IPS DF 4.7 (cell line): Measurements from ENCODE around the gene PELI1.
"Not testable (repeated sequence)": the region's sequence is repeated elsewhere in the genome, so short reads cannot be mapped to it uniquely, and the experiment has no call there.

Experiments
- DNase-seq: peaks from one replicate; pipeline ENCODE4 v3.0.0-alpha.2; 2013; ENCODE audit warnings: low spot score; ENCODE audit errors: extremely low read depth

Gene PELI1

DNA sequence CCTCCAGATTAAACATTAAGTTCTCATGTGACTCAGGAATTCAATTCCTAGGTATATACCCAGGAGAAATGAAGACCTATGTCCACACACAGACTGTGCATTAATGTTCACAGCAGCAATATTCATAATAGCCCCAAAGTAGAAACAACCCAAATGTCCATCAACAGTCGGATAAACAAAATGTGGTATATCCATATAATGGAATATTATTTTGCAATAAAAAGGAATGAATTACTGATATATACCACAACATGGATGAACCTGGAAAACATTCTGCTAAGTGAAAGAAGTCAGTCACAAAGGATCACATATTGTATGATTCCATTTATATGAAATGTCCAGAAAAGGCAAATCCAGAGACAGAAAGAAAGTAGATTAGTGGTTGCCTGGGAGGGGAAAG lies 20.5 kb downstream of the PELI1 start:
- DNase-seq = no peak

DNA sequence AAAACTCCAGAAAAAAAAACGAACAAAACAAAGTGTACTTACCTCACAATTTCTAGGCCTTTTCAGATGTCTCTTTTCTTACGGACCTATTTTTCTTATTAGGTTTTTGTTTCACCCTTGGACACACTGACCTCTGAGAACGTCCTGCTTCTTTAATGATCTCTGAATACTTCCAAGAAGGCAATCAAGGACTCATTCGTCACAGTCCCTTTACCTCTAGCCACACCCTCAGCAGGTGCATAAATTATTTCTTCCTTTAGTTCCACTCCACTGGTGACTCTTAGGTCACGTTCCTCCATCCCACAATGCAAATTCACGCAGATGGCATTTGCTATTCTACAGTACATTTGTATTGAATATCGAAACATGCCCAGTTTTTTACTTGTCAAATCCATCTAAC lies 21.9 kb downstream of the PELI1 start:
- no peak for DNase-seq

DNA sequence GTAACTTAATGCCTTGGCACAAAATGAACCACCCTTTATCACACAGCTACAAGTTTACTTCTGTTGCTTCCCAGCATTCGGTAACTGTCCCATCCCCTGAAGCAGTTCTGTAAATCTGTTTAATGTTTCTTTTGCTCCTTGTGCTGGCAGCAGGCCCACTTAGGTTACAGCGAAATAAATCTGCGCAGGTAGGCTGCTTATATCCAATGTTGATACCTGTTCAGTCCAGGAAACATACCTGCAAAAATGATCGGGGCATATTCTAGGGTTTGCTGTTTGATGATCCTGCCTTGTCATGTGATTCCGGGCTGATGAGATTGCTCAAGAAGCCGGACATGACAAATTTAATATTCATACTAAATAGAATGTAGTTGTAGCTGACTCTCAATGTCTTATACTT lies 23.3 kb downstream of the PELI1 start:
- DNase-seq = no peak

DNA sequence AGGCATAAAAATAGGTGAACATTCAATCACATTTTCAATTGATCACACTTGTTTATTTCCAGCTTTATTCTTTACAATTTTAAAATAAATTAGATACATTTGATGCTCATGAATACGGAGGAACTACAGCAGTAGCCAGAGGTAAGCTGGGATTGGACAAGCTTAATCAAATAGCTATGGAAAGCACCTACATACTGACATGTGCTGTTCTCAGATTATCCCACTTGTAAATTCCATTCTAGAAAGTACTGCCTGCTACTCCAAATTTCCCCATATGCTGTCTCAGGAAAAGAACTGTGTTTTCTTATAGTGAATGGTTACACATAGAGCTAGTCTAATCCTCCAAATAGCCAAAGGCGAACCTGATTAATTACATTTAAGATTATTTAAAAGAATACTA lies 24.2 kb downstream of the PELI1 start:
- DNase-seq = no peak

DNA sequence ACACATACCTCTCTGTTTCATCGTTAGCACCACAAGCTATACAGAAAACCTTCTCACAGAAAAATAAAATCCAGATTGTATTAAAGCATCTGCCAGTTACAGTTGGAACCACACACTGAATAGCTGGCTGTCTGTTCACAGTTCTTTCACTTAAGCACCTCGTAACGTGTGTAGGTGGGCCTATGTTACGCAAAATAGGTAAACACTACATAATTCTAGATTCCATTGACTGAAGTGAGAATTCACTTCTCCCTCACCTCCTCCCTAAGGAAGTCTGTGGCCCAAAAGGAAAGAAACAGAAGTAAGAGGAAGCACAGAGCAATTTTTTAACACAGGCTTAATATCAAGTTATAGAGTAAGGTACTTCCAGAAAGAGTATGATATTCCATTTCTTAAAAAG lies 24.9 kb downstream of the PELI1 start:
- no peak for DNase-seq

DNA sequence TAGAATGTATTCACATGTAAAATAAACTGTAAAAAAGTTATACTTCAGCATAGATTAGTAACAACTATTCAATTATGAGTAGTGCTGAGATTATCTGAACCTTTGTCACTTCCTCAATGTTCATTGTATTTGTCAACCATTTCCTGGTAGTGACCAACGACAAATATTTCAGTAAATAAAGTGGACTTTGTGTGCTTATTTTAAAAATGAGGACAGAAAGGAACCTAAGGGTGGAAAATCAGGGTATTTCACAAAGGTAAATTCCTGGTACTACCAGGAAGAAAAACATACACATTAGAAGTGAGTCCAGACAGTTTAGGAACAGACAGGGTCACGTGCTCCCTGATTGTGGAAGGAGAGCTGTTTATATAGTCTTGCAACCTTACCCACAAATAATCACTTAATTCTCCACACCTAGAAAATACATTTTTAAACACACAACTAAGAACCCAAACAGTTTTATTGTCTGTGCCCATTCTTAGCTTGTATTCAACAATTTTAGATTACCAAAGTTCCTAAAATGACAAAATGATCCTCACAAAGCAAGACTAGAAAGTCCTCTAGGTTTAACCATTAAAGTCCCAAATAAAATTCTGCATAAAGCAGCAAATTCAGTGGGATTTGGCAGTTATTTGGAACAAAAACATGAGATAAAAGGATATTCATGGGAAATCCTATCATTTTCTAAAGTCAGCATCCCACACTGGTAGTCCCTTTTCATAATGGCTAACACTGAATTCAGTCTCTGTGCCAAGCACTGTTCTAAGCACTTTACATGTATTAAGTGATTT lies 28.2 kb downstream of the PELI1 start:
- DNase-seq = no peak

DNA sequence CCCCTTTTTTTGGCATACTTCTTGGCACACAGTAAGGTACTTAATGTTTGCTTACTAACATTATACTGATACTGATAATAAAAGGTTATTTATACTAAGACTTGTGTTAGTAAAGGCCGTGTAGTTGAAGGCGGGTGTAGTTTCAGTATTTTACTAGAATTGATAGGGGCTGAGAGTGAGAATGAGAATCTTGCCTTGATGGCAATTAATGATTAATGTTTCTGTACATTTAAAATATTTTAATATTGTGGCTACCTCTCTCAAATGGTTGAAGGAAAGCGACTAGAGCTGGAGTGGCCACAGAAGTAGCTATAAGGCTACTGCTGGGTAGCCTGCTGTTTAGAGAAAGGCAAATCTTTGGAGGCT lies 29.3 kb downstream of the PELI1 start:
- no peak for DNase-seq

DNA sequence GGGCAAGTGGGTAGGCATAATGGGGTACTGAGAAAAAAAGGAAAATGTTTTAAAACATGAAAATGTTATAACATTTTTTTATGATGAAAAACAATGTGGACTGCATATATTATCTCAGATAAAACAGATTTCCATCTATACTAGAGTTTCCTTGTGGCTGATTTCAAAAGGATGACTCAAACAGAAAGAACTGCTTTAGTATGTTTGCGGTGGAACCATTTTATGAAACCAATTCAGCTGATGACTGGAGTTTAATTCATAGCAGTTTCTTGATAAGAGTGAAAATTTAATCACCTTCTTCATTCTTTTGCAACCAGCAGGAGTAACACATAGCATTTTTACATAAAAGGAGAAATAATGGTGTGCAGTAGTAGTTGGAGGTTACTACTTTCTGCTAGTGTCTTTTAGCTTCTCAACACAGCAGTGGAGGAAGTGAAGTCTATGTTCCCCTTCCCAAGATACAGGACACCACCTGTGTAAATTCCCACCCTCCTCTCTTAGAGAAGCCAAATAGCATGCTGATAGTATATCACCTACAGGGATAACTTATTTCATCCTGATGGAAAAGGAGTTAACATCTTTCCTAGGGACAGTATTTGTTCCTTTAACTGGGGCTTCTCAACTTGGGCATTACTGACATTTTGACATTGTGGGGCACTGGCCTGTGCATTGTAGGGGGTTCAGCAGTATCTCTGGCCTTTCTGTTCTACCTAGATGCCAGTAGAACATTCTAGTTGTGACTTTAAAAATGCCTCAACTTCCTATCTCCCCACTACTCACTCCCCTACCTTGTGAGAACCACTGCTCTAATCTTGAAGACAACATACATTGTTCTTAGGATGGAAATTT lies 29.9 kb downstream of the PELI1 start:
- no peak for DNase-seq

DNA sequence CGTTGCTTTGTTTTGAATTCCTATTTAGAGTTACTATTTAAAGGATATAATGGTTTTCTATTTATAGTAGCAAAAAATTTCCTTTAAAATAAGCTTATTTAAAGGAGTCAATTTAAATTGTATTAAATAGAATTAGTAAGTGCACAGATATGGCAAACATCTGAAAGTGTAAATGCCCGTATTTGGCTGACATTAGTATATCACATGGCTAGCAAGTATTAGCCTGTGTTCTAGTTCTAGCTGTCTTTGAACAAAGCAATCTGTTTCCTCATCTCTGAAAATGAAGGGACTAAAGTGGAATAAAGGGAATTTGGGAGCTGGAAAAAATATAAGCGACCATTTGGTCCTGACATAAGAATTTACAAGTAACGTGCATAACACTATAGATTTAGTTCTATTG lies 32.2 kb downstream of the PELI1 start:
- no peak for DNase-seq

DNA sequence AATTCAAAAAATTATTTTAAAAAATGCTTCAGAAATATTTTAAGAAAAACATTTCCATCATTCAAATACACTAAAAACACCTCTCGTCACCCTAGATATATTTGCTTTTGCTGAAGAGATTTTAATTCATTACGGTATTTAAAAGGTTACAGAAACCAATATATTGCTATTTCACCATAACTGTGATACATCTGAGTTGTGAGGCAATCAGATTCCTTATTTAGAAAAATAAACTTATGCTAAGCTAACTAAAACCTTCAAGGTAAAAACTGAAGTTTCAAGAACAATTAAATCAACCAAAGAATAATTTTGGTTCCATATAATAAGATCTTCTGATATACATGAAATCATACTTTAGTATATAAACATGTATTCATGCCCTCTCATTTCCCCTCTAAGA lies 32.8 kb downstream of the PELI1 start:
- no peak for DNase-seq

DNA sequence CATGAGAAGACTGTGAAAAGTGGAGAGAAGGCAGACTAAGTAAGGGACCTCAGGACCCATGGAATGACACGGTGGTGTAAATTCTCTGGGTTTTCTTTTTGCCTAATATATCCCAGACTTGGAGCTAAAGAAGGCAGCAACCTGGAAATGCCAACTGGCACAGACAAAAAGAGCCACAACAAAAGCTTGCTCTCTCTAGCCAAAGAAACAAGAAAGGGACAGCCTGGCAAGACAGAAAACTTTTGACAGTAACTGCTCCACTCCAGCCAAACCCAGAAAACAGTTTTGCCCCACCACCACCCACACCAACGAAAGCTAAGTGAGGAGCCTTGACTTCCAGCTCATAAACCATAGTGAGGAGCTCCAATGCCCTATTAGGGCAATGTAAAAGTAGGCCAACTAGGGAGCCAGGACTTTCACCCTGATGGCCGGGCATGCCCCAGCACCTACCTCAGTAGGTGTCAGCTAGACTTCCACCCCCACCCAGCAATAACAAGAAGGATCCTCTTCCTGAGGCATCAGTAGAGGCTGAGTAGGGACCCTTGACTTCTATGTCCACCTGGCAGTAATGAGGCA lies 35.5 kb downstream of the PELI1 start:
- DNase-seq = no peak

DNA sequence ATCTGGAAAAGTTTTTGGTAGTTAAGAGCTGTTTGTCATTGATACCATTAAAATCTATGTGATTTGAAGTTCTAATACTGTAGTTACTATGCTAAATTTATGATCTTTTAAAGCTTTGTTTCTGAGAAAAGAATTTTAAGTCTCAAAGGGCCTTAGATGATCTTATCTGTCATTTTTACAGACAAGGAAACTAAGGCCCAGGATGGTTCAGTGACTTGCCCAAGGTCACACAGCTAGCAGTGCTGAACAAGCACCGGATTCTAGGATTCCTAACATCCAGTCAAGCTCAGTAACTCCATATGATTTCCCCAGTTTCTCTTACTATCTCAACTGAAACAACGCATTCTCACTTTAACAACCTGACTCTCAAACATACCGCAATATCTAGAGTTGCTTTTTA lies 37.7 kb downstream of the PELI1 start:
- DNase-seq = no peak

DNA sequence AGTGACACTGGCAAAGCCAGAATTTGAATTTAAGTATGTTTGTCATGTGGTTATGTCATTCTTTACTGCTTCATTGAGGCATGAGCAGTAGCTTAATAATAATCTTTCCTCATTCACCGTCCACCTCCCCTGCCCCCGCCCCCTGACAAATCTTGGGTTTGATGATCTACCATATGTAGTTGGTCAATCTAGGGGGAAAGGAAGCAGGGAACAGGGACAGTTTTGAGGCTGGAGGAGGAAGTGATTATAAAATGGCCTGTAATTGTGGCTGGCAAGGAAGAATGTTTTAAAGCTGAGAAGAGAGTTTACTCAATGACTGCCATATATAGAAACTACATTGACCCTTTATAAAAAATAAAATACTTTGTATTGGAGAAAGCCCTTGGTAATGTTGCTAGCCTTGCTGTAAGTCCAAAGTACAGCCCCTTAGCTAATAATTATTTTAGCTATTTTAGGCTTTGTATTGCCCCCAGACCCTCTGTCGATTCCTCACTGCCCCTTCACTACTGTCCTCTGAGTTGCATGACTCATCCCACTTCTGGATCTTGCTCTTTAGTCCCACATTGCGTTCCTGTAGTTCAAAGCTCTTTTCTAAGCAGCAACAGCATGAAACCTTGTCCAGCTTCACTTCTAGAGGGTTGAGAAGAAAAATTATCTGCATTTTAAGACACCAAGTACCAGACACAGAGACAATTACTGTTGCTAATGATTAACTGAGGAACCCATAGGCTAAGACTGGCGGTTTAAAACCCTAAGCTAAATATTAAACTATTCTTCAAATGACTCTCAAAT lies 38.4 kb downstream of the PELI1 start:
- no peak for DNase-seq

DNA sequence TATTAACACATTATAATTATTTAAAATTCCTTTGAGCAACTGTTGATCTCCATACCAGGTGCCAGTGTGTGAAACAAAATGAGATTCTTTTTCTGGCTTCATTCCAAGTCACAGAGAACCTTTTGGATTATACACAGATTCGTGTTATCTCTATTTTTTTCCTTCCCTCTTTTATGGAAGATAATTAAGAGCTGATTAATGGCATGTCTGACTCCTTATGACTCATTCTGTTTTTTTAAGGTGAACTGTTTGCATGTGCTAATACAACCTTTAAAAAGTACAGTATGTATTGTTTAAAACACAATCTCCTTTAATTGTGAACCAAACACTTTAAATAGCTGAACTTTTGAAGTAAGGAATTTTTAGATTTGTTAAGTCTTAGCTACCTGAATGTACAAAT lies 39.3 kb downstream of the PELI1 start:
- DNase-seq = no peak

DNA sequence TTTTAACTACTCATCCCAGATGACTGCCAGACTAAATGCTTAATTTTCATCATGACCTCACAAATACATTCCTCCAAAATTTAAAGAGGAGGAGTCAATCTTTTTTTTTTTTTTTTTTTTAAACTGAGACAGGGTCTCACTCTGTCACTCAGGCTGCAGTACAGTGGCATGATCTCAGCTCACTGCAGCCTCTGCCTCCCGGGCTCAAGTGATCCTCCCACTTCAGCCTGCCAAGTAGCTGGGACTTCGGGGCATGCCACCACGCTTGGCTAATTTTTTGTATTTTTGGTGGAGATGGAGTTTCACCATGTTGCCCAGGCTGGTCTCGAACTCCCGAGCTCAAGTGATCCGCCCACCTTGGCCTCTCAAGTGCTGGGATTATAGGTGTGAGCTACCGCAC lies 41.5 kb downstream of the PELI1 start:
- DNase-seq = not testable (repeated sequence)

DNA sequence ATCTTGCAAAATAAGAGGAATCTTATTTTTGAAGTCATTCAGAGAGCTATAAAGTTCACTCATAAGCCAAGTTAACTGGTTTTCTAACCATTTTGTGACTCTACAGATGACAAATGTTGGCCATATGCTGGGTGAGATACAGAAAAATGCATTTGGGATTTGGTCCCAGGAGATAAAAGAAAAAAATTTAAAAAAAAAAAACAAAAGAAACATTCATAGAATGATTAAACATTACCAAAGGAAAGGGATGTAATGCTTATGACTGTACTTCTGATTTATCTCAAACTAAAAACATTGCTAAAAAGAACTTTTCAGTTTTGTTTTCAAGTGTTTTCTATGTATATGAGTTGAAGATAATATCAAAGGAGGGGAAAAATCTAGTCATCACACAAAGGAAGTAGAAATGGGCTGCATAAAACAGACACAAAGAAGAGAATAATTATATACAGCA lies 43.1 kb downstream of the PELI1 start:
- DNase-seq = no peak

DNA sequence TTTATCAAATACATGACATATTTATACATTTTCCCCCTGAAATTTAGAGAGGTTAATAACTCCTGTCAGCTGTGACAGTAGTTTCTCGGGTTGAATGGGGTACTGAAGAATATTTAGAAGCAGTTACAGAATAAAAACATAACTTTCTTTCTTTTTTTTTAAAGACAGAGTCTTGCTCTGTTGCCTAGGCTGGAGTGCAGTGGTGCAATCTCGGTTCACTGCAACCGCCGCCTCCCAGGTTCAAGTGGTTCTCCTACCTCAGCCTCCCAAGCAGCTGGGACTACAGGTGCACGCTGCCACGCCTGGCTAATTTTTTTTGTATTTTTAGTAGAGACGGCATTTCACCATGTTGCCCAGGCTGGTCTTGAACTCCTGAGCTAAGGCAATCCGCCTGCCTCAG lies 43.6 kb downstream of the PELI1 start:
- DNase-seq = not testable (repeated sequence)

DNA sequence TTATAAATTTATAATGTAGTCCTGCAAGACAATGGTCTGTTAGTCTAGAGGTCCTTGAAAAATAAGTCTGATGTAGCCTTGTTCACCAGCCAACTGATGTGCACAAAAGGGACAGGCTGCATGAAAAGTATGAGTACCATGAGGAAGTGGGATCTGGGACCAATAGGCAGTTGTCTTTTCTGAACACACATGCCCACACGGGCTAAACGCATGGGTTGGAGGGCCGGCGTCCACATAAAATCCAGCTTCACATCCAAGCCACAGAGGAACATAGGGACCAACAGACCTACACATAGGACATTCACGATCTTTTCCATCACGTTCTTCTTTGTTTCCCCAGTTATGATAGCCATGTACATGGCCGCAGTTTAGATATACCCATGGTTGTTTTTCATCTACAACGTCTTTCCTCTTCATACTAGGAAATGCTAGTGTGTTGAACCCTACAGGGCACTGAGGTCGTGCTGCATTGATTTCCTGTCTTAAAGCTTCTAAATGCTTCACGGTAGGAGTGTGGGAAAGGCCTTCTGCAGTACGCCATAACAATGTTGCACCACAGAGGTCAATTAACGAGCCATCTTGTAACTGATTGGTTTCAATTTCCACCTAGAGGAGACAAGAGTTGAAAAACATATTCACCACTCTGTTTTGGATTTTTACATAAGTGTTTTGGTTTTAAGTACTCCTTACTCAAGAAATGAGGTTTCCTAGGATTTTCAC lies 49.4 kb downstream of the PELI1 start:
- no peak for DNase-seq

DNA sequence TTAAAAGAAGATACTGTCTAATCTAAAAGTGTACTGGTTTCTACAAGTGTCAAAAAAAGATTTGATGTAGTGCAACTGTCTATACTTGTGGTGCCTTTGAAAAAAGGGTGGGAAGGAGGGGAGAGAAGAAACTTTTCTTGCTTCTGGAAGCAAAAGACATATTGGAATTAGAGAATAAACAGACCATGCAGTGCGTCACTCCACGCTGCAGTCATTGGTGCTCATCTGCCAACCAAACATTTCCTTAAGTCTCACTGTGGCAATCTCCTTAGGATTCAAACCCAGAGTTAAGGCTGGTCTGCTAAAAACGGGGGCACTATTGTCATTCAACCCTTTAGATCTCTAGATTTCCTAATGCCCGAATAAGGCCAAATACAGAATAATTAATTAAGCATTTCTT lies 50.9 kb downstream of the PELI1 start:
- DNase-seq = no peak

DNA sequence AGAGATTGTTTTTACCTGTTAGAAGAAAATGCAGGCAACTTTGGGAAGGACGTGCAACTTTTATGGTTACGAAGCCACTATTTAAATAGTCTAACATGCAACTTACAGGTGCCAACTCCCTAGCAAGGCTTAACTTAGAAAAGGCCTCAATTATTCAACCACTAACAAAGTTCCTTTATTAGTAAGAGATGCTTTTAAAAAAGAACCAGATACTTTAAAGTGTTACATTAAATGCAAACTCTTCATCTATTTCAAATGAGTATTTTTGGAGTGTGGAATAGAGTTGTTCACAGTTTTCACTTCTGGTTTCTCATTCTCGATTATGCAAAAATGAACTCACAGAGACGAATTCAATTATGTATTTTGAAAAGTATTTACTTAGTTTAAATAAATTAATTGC lies 51.7 kb downstream of the PELI1 start:
- DNase-seq = no peak

DNA sequence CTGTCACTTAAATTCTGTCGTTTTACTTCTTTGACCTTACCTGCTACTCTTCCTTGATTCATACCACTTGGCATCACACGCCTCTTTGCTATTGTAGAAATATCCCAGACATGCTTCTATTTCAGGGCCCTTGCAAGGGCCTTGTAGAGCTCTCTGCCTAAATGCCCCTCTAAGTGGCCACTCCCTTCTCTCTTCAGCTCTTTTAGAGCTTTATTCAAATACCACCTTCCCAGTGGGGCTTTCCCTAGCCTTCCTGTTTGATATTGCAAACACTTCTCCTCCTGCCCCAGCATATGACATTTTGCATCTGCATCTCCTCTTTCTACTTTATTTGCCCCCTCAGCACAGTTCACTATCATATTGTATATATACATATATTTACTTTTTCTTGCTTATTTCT lies 54.0 kb downstream of the PELI1 start:
- DNase-seq = no peak
